ENCODE results near the gene PTPN2. TPM values are rescaled to one million over a fixed set of nuclear protein-coding genes. Genes with fewer than 3 reads are reported as not detected.
A peak's percentile ranks its signal among the peaks of the same experiment; 100 is the strongest.

Gene PTPN2
- total RNA-seq, 1 experiment from 2014 or later, result 58.1 TPM

GRCh38 chr18:12844391-12844790 lies 39.6 kb downstream of the PTPN2 start:
- Mint-ChIP-seq H3K4me3 (ENCODE audit: low read depth, unreplicated experiment) (no peak overlapping the region), H3K36me3 (ENCODE audit: insufficient read depth, unreplicated experiment) (peaks cover 24% of the 10 kb centered on the region)
- CTCF ChIA-PET, result interaction anchor here (0.6 kb wide), 1 partner anchor 41 kb away, joined by 3 read pairs; no protein-coding TSS in a partner anchor

GRCh38 chr18:12843420-12844350 lies 40.4 kb downstream of the PTPN2 start:
- Mint-ChIP-seq H3K4me1 (ENCODE audit: low read depth, unreplicated experiment) (peaks cover 57% of the 10 kb centered on the region), H3K36me3 (ENCODE audit: insufficient read depth, unreplicated experiment) (peaks cover 29% of the 10 kb centered on the region), H3K9me3 (ENCODE audit: low read depth, unreplicated experiment) (no peaks in the 10 kb centered on the region), H3K4me3 (ENCODE audit: low read depth, unreplicated experiment) (no peak overlapping the region), H3K27me3 (ENCODE audit: unreplicated experiment) (no peaks in the 10 kb centered on the region), H3K27ac (ENCODE audit: unreplicated experiment) (no peak overlapping the region)
- no peak for DNase-seq
- intact Hi-C loops (cut with micrococcal nuclease; ENCODE audit: unreplicated experiment), result no loop called here
- CTCF ChIA-PET, result interaction anchor here (0.6 kb wide), 1 partner anchor 42 kb away, joined by 3 read pairs; no protein-coding TSS in a partner anchor
- no TSS peak for BruUV-seq (replicated peaks)
- no peak for TF ChIP-seq CTCF (IDR thresholded peaks at IDR 0.05; ENCODE audit: unreplicated experiment)

More at GRCh38 chr18:12844391-12844790, 39.6 kb downstream of the PTPN2 start:
- no peaks in the 10 kb centered on the region for H3K27me3 Mint-ChIP-seq (ENCODE audit: unreplicated experiment)
- no peak overlapping the region for H3K27ac Mint-ChIP-seq (ENCODE audit: unreplicated experiment)
- BruUV-seq (replicated peaks), result no TSS peak
- no peak for DNase-seq
- no peaks in the 10 kb centered on the region for H3K9me3 Mint-ChIP-seq (ENCODE audit: low read depth, unreplicated experiment)
- peaks cover 51% of the 10 kb centered on the region for H3K4me1 Mint-ChIP-seq (ENCODE audit: low read depth, unreplicated experiment)
- intact Hi-C loops (cut with micrococcal nuclease; ENCODE audit: unreplicated experiment), result no loop called here
- TF ChIP-seq CTCF (IDR thresholded peaks at IDR 0.05; ENCODE audit: unreplicated experiment), result no peak

- intact Hi-C loops (cut with micrococcal nuclease; ENCODE audit: unreplicated experiment), result no loop called here
Observed at GRCh38 chr18:12842459-12843380, 41.3 kb downstream of the PTPN2 start.

More at GRCh38 chr18:12842459-12843380, 41.3 kb downstream of the PTPN2 start:
- H3K4me1 Mint-ChIP-seq (ENCODE audit: low read depth, unreplicated experiment), result peaks cover 65% of the 10 kb centered on the region
- no peak for TF ChIP-seq CTCF (IDR thresholded peaks at IDR 0.05; ENCODE audit: unreplicated experiment)
- peaks cover 36% of the 10 kb centered on the region for H3K36me3 Mint-ChIP-seq (ENCODE audit: insufficient read depth, unreplicated experiment)
- no peak for DNase-seq
- no TSS peak for BruUV-seq (replicated peaks)
- H3K4me3 Mint-ChIP-seq (ENCODE audit: low read depth, unreplicated experiment), result no peak overlapping the region
- no peaks in the 10 kb centered on the region for H3K9me3 Mint-ChIP-seq (ENCODE audit: low read depth, unreplicated experiment)
- CTCF ChIA-PET, result no interaction called here
- H3K27ac Mint-ChIP-seq (ENCODE audit: unreplicated experiment), result peak overlapping the region; percentile 28
- no peaks in the 10 kb centered on the region for H3K27me3 Mint-ChIP-seq (ENCODE audit: unreplicated experiment)
